ENCODE measurements around the gene SH3GLB2. TPM values are rescaled to one million over a fixed set of nuclear protein-coding genes. Genes with fewer than 3 reads are reported as not detected.

Gene SH3GLB2
- total RNA-seq, 1 donor from 2014 or later = 138 TPM

DNA sequence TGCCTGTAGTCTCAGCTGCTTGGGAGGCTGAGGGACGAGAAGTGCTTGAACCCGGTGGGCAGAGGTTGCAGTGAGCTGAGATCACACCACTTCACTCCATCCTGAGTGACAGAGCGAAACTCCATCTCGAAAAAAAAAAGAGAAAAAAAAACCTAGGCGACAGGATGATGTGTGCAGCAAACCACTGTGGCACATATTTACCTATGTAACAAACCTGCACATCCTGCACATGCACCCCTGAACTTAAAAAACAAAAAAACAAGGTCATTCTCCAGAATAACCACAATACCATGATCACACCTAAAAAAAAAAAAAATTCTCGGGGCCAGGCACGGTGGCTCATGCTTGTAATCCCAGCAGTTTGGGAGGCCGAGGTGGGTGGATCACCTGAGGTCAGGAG lies 45.3 kb upstream of the SH3GLB2 start:
- H3K4me1 ChIP-seq = no peaks in the 10 kb centered on the region
- H3K4me3 ChIP-seq = no peak overlapping the region
- H3K27me3 ChIP-seq = no peaks in the 10 kb centered on the region
- H3K9me3 ChIP-seq = no peaks in the 10 kb centered on the region
- H3K36me3 ChIP-seq = peaks cover 9 to 20% of the 10 kb centered on the region in 2 donors
- no peak for DNase-seq (ENCODE audit: low spot score in 2 of 2)
- TF ChIP-seq, protein P1, sequence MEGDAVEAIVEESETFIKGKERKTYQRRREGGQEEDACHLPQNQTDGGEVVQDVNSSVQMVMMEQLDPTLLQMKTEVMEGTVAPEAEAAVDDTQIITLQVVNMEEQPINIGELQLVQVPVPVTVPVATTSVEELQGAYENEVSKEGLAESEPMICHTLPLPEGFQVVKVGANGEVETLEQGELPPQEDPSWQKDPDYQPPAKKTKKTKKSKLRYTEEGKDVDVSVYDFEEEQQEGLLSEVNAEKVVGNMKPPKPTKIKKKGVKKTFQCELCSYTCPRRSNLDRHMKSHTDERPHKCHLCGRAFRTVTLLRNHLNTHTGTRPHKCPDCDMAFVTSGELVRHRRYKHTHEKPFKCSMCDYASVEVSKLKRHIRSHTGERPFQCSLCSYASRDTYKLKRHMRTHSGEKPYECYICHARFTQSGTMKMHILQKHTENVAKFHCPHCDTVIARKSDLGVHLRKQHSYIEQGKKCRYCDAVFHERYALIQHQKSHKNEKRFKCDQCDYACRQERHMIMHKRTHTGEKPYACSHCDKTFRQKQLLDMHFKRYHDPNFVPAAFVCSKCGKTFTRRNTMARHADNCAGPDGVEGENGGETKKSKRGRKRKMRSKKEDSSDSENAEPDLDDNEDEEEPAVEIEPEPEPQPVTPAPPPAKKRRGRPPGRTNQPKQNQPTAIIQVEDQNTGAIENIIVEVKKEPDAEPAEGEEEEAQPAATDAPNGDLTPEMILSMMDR (IDR thresholded peaks at IDR 0.05) = no peak
- no peak overlapping the region for H3K27ac ChIP-seq
- intact Hi-C loops (cut with DNase I) = no loop called here

DNA sequence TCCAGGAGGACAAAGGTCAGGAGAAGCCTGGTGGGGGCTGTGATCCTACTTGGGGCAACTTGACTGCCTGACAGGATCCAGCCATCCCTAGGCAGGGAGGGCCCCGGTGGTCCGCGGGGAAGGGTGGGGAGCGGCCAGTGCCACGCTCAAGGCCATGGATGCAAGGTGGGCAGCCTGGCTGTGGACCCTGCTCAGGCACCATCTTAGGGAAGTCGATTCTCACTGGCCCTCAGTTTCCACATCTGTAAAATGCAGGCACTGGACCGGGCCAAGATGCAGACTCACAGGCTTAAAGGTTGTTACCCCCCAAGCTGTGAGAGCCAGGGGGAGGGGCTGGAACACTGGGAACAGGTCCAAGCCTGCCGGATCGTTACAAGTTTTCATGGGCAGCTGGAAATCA lies 44.0 kb upstream of the SH3GLB2 start:
- Histone ChIP-seq H3K27ac (no peak overlapping the region), H3K27me3 (no peaks in the 10 kb centered on the region), H3K36me3 (peaks cover 21 to 32% of the 10 kb centered on the region in 2 donors), H3K4me1 (no peaks in the 10 kb centered on the region), H3K9me3 (no peaks in the 10 kb centered on the region), H3K4me3 (no peak overlapping the region)
- TF ChIP-seq, protein P1 (IDR thresholded peaks at IDR 0.05) = no peak
- DNase-seq (ENCODE audit: low spot score in 2 of 2) = no peak
- intact Hi-C loops (cut with DNase I) = no loop called here

DNA sequence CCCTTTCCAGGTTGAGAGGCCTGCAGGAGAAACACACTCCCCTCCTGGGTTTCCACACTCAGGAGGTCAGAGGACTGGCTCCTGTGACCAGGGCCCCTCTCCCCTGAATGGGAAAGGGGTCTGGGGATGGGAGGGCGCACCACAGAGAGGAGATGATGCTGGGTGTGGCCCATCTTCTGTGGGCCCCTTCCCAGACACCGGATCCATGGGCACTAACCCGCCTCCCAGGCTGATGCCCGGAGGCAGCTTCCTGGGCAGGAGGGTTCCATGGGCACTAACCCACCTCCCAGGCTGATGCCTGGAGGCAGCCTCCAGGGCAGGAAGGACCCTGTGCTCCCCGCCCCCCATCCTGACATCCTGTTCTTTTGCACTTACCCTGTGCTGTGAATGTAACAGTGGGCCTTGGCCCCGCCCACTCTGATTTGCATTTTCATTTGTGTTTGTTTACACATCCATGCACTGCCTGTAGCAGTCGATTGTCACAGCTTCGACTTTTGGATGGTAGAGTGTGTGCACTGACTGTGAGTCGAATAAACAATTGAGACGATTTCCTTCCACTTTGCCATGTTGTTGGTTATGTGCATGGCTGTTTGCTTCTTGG lies 43.5 kb upstream of the SH3GLB2 start:
- no peaks in the 10 kb centered on the region for H3K27me3 ChIP-seq
- H3K27ac ChIP-seq = no peak overlapping the region
- peaks cover 23 to 34% of the 10 kb centered on the region in 2 donors for H3K36me3 ChIP-seq
- H3K4me3 ChIP-seq = no peak overlapping the region
- H3K9me3 ChIP-seq = no peaks in the 10 kb centered on the region
- intact Hi-C loops (cut with DNase I) = no loop called here
- TF ChIP-seq, protein P1 (IDR thresholded peaks at IDR 0.05) = no peak
- DNase-seq (ENCODE audit: low spot score in 2 of 2) = no peak
- H3K4me1 ChIP-seq = no peaks in the 10 kb centered on the region

DNA sequence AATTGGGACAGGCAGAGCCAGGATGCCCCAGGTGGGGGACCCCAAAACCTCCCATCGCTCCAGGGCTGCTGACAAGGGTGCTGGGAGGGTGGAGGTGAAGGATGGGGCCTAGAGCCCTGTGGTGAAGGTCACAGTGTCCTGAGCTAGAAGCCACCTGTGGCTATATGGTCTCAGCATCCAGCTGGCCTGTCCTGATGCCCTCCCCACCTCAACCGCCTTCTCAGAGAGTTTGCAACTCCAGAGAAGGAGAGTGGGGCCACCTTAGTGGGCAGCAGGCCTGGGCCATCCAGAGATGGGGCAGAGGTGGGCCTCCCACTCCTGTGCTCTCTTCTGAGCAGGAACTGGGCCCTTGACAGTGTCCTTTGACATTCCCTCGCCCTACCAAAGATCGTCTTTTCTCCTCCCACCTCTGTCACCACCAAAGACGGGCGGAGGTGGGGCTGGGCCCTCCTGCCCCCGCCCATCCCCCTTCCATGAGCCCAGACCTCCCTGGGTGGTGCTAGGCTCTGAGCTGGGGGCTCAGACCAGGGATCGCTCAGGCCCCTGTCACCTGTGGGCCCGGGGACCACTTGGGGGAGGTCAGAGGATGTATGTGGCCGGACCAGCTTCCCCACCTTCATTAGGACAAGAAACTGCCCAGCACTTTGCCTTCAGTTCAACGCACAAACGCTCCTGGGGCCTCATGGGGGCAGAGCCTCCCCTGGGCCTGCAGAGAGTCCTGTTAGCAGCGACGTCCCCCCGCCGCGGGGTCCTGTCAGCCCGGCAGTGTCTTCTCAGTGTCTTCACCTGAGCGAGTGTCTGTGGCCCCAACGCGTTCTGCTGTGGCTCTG lies 42.8 kb upstream of the SH3GLB2 start:
- intact Hi-C loops (cut with DNase I) = no loop called here
- no peak for DNase-seq (ENCODE audit: low spot score in 2 of 2)
- Histone ChIP-seq H3K27me3 (no peaks in the 10 kb centered on the region), H3K4me1 (no peaks in the 10 kb centered on the region), H3K4me3 (no peak overlapping the region), H3K27ac (no peak overlapping the region), H3K36me3 (peaks cover 25 to 37% of the 10 kb centered on the region in 2 donors), H3K9me3 (no peaks in the 10 kb centered on the region)
- TF ChIP-seq, protein P1 (IDR thresholded peaks at IDR 0.05) = no peak

DNA sequence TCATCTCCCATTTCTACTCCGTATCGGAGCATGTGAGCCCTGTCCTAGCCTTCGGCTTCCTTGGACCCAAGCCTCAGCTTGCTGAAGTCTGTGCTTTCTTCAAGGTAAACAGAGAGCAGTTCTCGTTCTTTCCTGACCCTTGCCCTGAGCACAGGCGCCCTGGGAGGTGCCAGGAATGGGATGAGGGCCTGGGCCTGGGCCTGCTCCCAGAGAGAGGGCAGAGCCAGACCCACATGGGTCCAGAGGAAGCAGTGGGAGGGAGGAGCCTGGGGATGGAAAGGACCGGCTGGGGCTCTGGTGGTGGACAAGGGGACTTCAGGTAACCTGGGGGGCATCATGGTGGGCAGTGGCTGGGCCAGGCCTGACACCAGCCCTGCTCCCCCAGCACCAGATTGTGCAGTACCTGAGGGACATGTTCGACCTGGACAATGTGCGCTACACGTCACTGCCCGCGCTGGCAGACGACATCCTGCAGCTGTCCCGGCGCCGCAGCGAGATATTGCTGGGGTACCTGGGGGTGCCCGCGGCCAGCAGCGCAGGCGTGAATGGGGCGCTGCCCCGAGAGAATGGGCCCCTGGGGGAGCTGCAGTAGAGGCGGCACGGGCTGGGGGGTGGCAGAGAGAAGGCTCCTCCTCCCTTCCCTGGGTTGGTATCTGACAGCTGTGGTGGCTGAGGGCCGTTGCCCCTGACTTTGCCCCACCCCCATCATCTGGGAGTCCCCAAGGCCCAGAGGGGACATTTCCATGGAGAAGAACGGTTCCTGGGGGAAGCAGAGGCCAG lies 41.9 kb upstream of the SH3GLB2 start:
- Histone ChIP-seq H3K36me3 (peaks cover 34 to 45% of the 10 kb centered on the region in 2 donors), H3K27ac (no peak overlapping the region), H3K4me3 (no peak overlapping the region), H3K27me3 (no peaks in the 10 kb centered on the region), H3K4me1 (no peaks in the 10 kb centered on the region), H3K9me3 (no peaks in the 10 kb centered on the region)
- TF ChIP-seq, protein P1 (IDR thresholded peaks at IDR 0.05) = no peak
- intact Hi-C loops (cut with DNase I) = no loop called here
- no peak for DNase-seq (ENCODE audit: low spot score in 2 of 2)
